ENCODE results near the gene SDF4. TPM values are rescaled to one million over a fixed set of nuclear protein-coding genes. Genes with fewer than 3 reads are reported as not detected.

The SDF4 gene
- total RNA-seq, 3 donors from 2014 or later: 58.0 to 111 (median 79.3) TPM

DNA sequence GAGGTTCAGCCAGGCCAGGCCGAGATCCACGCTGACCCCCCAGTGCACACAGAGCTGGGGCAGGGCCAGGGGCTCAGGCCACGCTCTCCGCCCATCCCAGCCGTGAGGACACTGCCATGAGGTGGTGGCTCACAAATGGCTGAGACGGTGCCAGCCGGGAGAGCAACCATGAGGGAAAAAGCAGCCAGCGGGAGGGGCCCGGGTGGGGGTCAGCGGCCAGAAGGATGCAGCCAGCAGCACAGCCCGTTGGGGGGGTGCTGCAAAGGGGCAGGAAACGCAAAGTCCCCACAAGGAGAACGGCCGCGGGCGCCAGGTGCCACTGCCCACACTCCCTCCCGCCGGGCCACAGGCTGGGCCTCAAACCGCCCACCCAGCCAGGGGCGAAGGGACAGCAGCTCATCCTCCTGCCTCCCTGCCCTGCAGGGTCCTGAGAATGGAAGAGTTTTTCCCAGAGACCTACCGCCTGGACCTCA lies 49.8 kb downstream of the SDF4 start:
- Histone ChIP-seq H3K27ac (peak overlapping the region in 1 of 2 donors; percentile 19), H3K4me3 (peak overlapping the region in 1 of 3 donors; percentile 40), H3K9me3 (no peaks in the 10 kb centered on the region), H3K4me1 (no peaks in the 10 kb centered on the region), H3K27me3 (no peaks in the 10 kb centered on the region), H3K36me3 (no peaks in the 10 kb centered on the region)
- no peak for TF ChIP-seq POLR2A (IDR thresholded peaks at IDR 0.05)
- TF ChIP-seq, protein P1, sequence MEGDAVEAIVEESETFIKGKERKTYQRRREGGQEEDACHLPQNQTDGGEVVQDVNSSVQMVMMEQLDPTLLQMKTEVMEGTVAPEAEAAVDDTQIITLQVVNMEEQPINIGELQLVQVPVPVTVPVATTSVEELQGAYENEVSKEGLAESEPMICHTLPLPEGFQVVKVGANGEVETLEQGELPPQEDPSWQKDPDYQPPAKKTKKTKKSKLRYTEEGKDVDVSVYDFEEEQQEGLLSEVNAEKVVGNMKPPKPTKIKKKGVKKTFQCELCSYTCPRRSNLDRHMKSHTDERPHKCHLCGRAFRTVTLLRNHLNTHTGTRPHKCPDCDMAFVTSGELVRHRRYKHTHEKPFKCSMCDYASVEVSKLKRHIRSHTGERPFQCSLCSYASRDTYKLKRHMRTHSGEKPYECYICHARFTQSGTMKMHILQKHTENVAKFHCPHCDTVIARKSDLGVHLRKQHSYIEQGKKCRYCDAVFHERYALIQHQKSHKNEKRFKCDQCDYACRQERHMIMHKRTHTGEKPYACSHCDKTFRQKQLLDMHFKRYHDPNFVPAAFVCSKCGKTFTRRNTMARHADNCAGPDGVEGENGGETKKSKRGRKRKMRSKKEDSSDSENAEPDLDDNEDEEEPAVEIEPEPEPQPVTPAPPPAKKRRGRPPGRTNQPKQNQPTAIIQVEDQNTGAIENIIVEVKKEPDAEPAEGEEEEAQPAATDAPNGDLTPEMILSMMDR (IDR thresholded peaks at IDR 0.05): no peak
- no peak for TF ChIP-seq POLR2AphosphoS5 (IDR thresholded peaks at IDR 0.05)
- intact Hi-C loops (cut with DNase I; ENCODE audit: low total_unique reads): no loop called here
- DNase-seq (ENCODE audit: low spot score in 2 of 2): no peak

- Histone ChIP-seq H3K9me3 (no peaks in the 10 kb centered on the region), H3K27ac (peak overlapping the region in 1 of 2 donors; percentile 19), H3K36me3 (no peaks in the 10 kb centered on the region), H3K4me1 (no peaks in the 10 kb centered on the region), H3K4me3 (no peak overlapping the region), H3K27me3 (no peaks in the 10 kb centered on the region)
- TF ChIP-seq POLR2AphosphoS5 (IDR thresholded peaks at IDR 0.05) (no peak), POLR2A (IDR thresholded peaks at IDR 0.05) (no peak)
- TF ChIP-seq, protein P1 (IDR thresholded peaks at IDR 0.05): no peak
- intact Hi-C loops (cut with DNase I; ENCODE audit: low total_unique reads): no loop called here
- no peak for DNase-seq (ENCODE audit: low spot score in 2 of 2)
These were observed 50.5 kb downstream of the SDF4 start for GRCh38 chr1:1181129-1181937.

GRCh38 chr1:1179983-1180861 lies 51.6 kb downstream of the SDF4 start:
- Histone ChIP-seq H3K36me3 (no peaks in the 10 kb centered on the region), H3K27me3 (no peaks in the 10 kb centered on the region), H3K9me3 (no peaks in the 10 kb centered on the region), H3K4me3 (no peak overlapping the region), H3K27ac (no peak overlapping the region), H3K4me1 (no peaks in the 10 kb centered on the region)
- no peak for DNase-seq (ENCODE audit: low spot score in 2 of 2)
- TF ChIP-seq, protein P1 (IDR thresholded peaks at IDR 0.05): no peak
- TF ChIP-seq POLR2A (IDR thresholded peaks at IDR 0.05) (no peak), POLR2AphosphoS5 (IDR thresholded peaks at IDR 0.05) (no peak)
- intact Hi-C loops (cut with DNase I; ENCODE audit: low total_unique reads): no loop called here

DNA sequence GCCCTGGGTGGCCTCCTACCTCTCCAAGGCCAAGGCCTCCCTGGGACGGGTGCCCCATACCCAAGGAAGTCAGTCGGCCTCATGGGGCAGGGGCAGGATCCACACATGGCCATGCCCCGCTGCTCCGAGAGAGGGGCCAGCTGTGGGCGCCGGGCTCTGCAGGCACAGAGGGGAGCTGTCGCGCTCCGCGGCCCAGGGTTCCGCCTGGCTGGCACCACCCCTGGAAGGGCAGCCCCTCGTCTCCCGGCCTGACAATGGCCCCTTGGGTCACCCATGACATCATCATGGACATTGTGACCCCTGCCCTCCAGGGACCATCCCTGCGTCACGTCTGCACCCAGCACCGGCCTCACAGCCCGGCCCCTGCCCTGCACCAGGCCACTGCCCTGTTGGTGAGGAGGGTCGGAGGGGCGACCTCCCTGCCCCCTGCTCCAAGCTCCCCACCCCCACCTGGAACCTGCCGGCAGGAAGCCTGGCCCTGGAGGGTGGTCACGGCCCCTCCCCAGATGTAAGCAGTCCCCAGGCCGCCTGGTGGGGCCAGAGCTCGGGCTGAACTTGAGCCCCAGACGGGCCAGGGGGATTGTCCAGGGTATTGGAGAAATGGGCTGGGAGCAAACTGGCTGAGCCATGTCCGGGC lies 52.3 kb downstream of the SDF4 start:
- no peak for DNase-seq (ENCODE audit: low spot score in 2 of 2)
- Histone ChIP-seq H3K27me3 (no peaks in the 10 kb centered on the region), H3K36me3 (no peaks in the 10 kb centered on the region), H3K27ac (no peak overlapping the region), H3K4me3 (no peak overlapping the region), H3K4me1 (no peaks in the 10 kb centered on the region), H3K9me3 (no peaks in the 10 kb centered on the region)
- intact Hi-C loops (cut with DNase I; ENCODE audit: low total_unique reads): no loop called here
- TF ChIP-seq POLR2A (IDR thresholded peaks at IDR 0.05) (no peak), POLR2AphosphoS5 (IDR thresholded peaks at IDR 0.05) (no peak)
- TF ChIP-seq, protein P1 (IDR thresholded peaks at IDR 0.05): no peak
